Activated T-helper 1 cell treated with anti-CD3 and anti-CD28 coated beads, Interleukin-2, amount 50 U/mL, for 16 hours (primary cell): ENCODE data around the gene PHLDB1.
"Not testable (repeated sequence)": the region's sequence is repeated elsewhere in the genome, so short reads cannot be mapped to it uniquely, and the experiment has no call there.

Source experiments
- DNase-seq, 2 donors: peaks; one replicate each; pipeline ENCODE4 v3.0.0-alpha.2; 2020; ENCODE audit warnings: low read depth in 1 of 2, low spot score in 1 of 2

The PHLDB1 gene

GRCh38 chr11:118684187-118684586, 76.8 kb downstream of the PHLDB1 start:
- no peak for DNase-seq

- no peak for DNase-seq
Measured at GRCh38 chr11:118687906-118688305, 80.5 kb downstream of the PHLDB1 start.

- not testable (repeated sequence) for DNase-seq
Measured at GRCh38 chr11:118688339-118688738, 80.9 kb downstream of the PHLDB1 start.

- no peak for DNase-seq
Measured at GRCh38 chr11:118688851-118689502, 81.6 kb downstream of the PHLDB1 start.

GRCh38 chr11:118689503-118689851, 82.1 kb downstream of the PHLDB1 start:
- DNase-seq, result no peak

GRCh38 chr11:118689852-118690552, 82.6 kb downstream of the PHLDB1 start:
- peak; percentile 65 to 74 for DNase-seq

- no peak for DNase-seq
Measured at GRCh38 chr11:118690553-118691304, 83.3 kb downstream of the PHLDB1 start.

- peak; percentile 30 to 46 for DNase-seq
Measured at GRCh38 chr11:118691926-118692830, 84.8 kb downstream of the PHLDB1 start.

GRCh38 chr11:118694185-118694584, 86.8 kb downstream of the PHLDB1 start:
- DNase-seq, result no peak

GRCh38 chr11:118694771-118695170, 87.4 kb downstream of the PHLDB1 start:
- no peak for DNase-seq

- DNase-seq, result no peak
Measured at GRCh38 chr11:118696673-118697226, 89.3 kb downstream of the PHLDB1 start.

- DNase-seq, result no peak
Measured at GRCh38 chr11:118697346-118697745, 89.9 kb downstream of the PHLDB1 start.

- DNase-seq, result peak in 1 of 2 donors; percentile 32
Measured at GRCh38 chr11:118699506-118700220, 92.2 kb downstream of the PHLDB1 start.

GRCh38 chr11:118703563-118704106, 96.2 kb downstream of the PHLDB1 start:
- no peak for DNase-seq

- DNase-seq, result peak in 1 of 2 donors; percentile 24
Measured at GRCh38 chr11:118705111-118705741, 97.8 kb downstream of the PHLDB1 start.

- DNase-seq, result no peak
Measured at GRCh38 chr11:118705791-118706545, 98.6 kb downstream of the PHLDB1 start.

- no peak for DNase-seq
Measured at GRCh38 chr11:118706546-118706825, 99.1 kb downstream of the PHLDB1 start.
